AG04449 (cell line): ENCODE measurements around the gene MRPL20.
"Not testable (repeated sequence)": the region's sequence is repeated elsewhere in the genome, so short reads cannot be mapped to it uniquely, and the experiment has no call there.

Source experiments
- CTCF ChIA-PET: fragments of 350-600 bp; formaldehyde crosslinking; extraction: SDS; loops from one replicate; lab custom pipeline; 2021; ENCODE audit warnings: antibody characterized with exemption; lab: Yijun Ruan, JAX
- POLR2A ChIA-PET: fragments of 400-600, 350-600 bp; formaldehyde crosslinking; extraction: SDS; loops from one replicate; lab custom pipeline; 2020; ENCODE audit warnings: antibody characterized with exemption, inconsistent platforms; lab: Yijun Ruan, JAX
- DNase-seq: peaks from one replicate; pipeline ENCODE4 v3.0.0-alpha.2; 2010; ENCODE audit warnings: low read depth, low spot score
- H3K4me3 ChIP-seq: 2 replicates; pipeline ENCODE4 v1.5.1; 2011; ENCODE audit warnings: low read depth, mild to moderate bottlenecking, control low read depth, low read length
- TF ChIP-seq, protein P1 (sequence below): IDR thresholded peaks from one replicate; pipeline ENCODE4 v1.5.1; 2011; ENCODE audit warnings: mild to moderate bottlenecking, moderate library complexity, low read length, control low read depth, inconsistent platforms; ENCODE audit not compliant: insufficient read depth; ENCODE audit errors: missing control alignments

Gene MRPL20

DNA sequence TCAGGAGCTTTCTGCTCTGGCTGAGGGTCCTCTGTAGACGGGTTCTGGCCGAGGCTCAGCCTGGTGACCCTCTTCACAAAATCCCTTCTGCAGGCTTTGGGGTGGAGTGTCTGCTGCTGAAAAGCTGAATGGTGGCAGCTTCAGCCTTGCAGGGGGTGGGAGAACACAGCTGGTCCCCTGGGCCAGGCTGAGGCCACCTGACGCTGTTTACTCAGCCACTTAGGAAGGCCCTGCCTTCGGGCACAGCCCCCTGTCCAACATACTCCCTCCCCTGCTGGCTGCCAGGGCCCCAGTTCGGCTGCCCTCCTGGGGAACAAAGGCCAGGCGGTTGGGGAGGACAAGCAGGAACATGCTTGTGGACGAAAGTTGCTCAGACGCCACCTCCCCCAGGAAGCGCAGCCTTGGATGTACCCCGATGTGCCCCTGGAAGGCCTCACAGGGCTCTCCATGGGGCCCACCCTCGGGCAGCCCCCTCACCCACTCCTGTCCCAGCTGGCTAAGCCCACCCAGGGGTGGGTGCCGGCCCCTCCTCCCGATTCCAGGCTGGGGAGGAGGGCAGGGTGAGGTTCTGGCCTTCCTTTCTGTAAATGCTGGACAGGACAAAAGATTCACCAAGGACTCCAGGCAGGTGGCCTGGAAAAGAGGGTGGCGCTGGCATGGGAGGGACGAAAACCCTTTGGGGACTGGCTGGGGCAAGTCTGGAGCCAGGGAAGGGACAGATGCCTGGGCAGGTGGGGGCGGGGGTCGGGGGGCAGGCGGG is 14.2 kb upstream of the MRPL20 start, which contains the start of gene ANKRD65:
Gene ANKRD65 (minus strand): TSS at position 130 of the 760 bp plus-strand sequence. CDS start 271 bp downstream, outside the sequence.
- TF ChIP-seq, protein P1, sequence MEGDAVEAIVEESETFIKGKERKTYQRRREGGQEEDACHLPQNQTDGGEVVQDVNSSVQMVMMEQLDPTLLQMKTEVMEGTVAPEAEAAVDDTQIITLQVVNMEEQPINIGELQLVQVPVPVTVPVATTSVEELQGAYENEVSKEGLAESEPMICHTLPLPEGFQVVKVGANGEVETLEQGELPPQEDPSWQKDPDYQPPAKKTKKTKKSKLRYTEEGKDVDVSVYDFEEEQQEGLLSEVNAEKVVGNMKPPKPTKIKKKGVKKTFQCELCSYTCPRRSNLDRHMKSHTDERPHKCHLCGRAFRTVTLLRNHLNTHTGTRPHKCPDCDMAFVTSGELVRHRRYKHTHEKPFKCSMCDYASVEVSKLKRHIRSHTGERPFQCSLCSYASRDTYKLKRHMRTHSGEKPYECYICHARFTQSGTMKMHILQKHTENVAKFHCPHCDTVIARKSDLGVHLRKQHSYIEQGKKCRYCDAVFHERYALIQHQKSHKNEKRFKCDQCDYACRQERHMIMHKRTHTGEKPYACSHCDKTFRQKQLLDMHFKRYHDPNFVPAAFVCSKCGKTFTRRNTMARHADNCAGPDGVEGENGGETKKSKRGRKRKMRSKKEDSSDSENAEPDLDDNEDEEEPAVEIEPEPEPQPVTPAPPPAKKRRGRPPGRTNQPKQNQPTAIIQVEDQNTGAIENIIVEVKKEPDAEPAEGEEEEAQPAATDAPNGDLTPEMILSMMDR: no peak
- ChIA-PET CTCF (interaction anchor here (1.1 to 2.2 kb wide), 2 partner anchors 19 to 83 kb away, joined by 3 to 5 read pairs; no protein-coding TSS in a partner anchor), POLR2A (no interaction called here)
- H3K4me3 ChIP-seq: no peak within 1 kb of the TSS
- no peak for DNase-seq

DNA sequence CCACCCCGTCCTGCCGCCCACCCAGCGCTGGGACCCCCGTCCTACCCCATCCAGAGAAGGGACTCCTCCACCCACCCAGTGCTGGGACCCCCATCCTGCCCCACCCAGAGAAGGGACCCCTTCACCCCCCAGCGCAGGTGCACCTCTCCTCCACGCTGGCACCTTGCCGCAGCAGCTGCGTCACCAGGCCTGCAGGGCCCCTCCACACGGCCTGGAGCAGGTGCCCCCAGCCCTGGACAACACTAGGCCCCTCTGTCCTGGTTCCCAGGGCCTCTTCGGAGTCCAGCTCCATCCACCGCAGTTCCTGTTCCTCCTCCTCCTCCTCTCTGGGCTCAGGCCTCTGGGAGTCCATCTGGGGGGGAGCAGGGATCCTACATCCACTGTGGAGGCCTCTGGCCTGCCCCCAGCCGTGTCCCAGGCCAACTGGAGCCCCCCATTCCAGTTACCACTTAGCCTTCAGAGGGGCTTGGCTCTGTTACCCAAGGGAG is 13.6 kb upstream of the MRPL20 start:
- TF ChIP-seq, protein P1: no peak
- ChIA-PET POLR2A (no interaction called here), CTCF (interaction anchor here (1.1 to 2.2 kb wide), 2 partner anchors 20 to 84 kb away, joined by 3 to 5 read pairs; no protein-coding TSS in a partner anchor)
- DNase-seq: no peak
- H3K4me3 ChIP-seq: no peak overlapping the region

DNA sequence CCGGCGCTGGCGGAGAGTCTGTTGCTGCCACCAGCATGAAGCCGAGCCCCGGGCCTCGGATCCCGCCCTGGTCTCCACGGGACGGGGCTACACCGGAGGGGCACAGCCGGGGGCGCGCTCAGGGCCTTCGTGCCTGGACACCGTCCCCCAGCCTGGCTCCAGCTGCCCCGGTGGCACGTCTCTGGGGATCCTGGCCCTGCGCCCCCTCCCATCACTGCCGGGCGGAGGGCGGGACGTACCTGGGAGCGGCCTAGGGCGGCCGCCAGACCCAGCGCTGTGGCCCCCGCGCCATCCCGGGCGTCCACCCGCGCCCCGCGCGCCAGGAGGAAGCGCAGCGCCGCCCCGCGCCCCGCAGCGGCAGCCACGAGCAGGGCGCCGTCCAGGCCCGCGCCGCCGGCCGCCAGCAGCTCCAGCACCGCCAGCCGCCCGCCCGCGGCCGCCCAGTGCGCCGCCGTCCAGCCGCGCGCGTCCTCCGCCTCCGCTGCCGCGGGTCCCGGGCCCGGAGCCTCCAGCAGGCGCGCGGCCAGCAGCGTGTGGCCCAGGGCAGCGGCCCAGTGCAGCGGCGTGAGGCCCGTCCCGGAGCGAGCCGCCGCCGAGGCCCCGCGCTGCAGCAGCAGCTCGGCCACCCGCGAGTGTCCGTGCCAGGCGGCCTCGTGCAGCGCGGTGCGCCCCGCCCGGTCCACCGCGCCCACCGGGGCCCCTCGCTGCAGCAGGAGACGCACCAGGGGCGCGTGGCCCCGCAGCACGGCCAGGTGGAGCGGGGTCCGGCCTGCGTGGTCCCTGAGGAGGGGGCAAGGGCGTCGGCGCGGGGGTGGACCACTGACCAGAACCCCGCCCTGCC is 12.9 kb upstream of the MRPL20 start:
- TF ChIP-seq, protein P1: no peak
- no peak for DNase-seq
- ChIA-PET POLR2A (no interaction called here), CTCF (interaction anchor here (1.1 to 2.2 kb wide), 2 partner anchors 20 to 84 kb away, joined by 3 to 5 read pairs; no protein-coding TSS in a partner anchor)
- H3K4me3 ChIP-seq: no peak overlapping the region

DNA sequence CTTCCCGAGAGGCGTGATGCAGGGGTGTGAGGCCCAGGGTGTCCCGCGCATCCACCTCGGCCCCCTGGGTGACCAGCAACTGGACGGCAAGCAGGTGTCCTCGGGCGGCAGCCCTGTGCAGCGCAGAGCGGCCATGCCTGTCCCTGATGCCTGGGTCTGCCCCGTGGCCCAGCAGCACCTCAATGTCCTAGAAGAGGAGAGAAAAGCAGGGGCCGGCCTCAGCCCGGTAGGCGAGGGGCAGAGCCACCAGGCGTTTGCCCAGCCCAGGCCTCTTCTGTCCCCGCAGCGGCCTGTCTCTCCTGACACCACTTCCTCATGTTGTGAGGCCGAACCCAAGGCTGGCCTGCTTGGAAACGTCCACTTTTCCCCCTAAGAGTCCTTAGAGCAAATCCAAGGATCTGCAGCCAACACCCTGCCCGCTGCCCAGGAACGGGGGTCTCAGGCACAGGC is 12.3 kb upstream of the MRPL20 start:
- CTCF ChIA-PET: interaction anchor here (2.2 kb wide), 1 partner anchor 85 kb away, joined by 5 read pairs; no protein-coding TSS in a partner anchor
- DNase-seq: no peak
- TF ChIP-seq, protein P1: no peak
- H3K4me3 ChIP-seq: no peak overlapping the region
- POLR2A ChIA-PET: no interaction called here

DNA sequence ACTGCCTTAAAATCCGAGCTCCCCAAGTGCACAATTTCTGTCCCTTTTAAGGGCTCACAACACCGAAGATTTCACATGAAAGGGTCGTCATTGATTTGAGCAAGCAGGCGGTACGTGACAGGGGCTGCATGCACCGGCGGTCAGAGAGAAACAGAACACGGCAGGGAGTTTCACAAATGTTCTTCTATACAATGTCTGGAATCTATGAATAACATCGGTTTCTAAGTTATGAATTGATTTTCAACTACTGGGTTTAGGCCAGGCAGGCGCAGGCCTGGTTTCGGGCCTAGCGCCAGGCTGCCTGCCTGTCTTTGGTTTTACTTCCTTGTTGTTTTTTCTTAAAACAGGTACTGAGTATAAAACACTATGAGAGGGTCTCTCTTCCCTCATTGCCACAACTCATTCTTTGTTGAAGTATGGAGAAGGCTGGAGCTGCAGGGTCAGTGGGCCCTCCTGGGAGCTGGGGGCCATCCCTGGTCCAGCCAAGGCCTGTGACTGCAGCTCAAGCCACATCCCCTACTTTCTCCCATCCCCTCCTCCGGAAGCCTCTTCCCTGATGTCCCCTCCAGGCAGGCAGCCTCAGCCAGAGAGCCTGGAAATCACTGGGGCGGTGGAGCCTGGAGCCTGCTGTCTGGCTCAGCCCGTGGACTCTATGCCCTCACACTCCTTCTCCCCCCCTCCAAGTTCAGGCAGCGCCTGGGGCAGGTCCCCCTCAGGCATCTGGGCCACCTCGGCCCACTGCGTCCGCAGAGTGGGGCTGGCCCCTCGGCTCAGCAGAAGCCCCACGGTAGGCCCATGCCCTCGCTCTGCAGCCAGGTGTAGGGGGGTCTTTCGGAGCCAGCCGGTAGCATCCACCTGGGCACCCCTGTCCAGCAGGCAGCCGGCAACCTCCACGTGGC is 11.6 kb upstream of the MRPL20 start:
- H3K4me3 ChIP-seq: no peak overlapping the region
- DNase-seq: no peak
- TF ChIP-seq, protein P1: no peak
- CTCF ChIA-PET: interaction anchor here (0.8 kb wide), 1 partner anchor 11 kb away, joined by 4 read pairs; no protein-coding TSS in a partner anchor
- POLR2A ChIA-PET: no interaction called here

DNA sequence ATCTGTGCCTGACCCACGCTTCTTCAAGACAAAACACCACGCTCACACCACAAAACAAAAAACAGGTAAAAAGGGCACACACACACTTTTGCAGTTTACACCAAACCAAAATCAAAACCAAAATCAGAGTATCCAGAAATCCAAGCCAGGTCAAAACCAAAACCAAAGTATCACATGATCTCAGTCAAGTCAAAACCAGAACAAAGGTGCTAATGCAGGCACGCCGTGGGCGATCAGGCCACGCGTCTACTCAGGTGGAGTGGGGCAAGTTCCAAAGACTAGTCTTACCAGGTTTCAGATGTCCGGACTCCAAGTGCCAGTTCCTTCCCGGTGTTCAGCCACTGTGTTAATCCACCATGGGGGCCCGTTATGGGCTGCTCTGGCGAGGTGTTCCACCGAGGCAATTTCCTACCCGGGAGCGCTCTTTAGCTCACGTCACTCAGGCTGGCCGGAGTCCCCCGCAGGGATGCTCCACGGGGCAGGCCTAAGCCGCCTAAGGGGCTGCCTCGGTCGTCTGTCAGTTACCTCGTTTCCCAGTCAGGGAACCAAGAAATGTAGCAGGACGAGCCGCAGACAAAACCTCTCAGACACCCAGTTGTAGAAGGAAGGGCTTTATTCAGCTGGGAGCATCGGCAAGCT is 10.9 kb upstream of the MRPL20 start:
- DNase-seq, H3K4me3 ChIP-seq, POLR2A ChIA-PET: not testable (repeated sequence)
- CTCF ChIA-PET: interaction anchor here (0.8 kb wide), 1 partner anchor 10 kb away, joined by 4 read pairs; no protein-coding TSS in a partner anchor

DNA sequence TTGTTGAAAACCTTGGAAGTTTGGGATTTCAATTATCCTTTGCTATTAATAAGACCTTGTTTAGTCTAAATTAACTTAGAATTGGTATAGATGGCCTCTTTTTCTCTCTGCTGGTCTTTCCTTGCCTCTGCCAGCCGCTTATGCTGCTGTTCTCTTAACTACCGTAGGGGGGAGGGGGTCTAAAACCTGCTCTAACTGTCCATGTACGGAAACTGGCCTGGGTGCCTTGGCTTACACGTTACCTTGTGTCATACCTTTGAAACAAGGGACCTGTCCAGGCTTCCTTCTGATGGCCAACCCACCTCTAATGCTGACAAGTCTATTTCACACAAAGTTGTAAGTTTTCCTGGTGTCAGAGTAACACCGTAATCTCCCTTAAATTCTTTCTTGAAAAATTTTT is 10.3 kb upstream of the MRPL20 start:
- CTCF ChIA-PET, DNase-seq, POLR2A ChIA-PET, H3K4me3 ChIP-seq: not testable (repeated sequence)
